MCF 10A (cell line): ENCODE measurements around the gene GRIK5. TPM values are rescaled to one million over a fixed set of nuclear protein-coding genes. Genes with fewer than 3 reads are reported as not detected.

Experiments
- Bru-seq: library from RNA; stranded (reverse); fragments of 400-500 nt; gene quantifications from one replicate; lab custom pipeline; 2021; lab: Mats Ljungman, UMichigan
- BruChase-seq, 2 experiments: library from RNA; stranded (reverse); fragments of 400-500 nt; gene quantifications; one replicate each; lab custom pipeline; 2021; lab: Mats Ljungman, UMichigan
- BruUV-seq: library from RNA; stranded (reverse); fragments of 400-500 nt; replicated peaks from 2 replicates; lab custom pipeline; 2021; lab: Mats Ljungman, UMichigan
- CTCF ChIA-PET: fragments of 300-600 bp; sonication (Branson Sonifier 250); formaldehyde crosslinking; extraction: SDS; loops from one replicate; lab custom pipeline; 2021; ENCODE audit warnings: antibody characterized with exemption, inconsistent platforms; lab: Yijun Ruan, JAX
- POLR2A ChIA-PET: fragments of 300-600, 350-650 bp; sonication (Branson Sonifier 250); formaldehyde crosslinking; extraction: SDS; loops from one replicate; lab custom pipeline; 2020; ENCODE audit warnings: antibody characterized with exemption, inconsistent platforms; lab: Yijun Ruan, JAX
- DNase-seq: peaks from one replicate; pipeline ENCODE4 v3.0.0-alpha.2; 2018; ENCODE audit not compliant: unreplicated experiment
- H3K27ac Mint-ChIP-seq: one replicate; pipeline ENCODE4 v1.8.0; 2022; ENCODE audit warnings: mild to moderate bottlenecking, low read depth, mixed read lengths; ENCODE audit not compliant: unreplicated experiment
- H3K27me3 Mint-ChIP-seq: one replicate; pipeline ENCODE4 v1.8.0; 2022; ENCODE audit warnings: mixed read lengths; ENCODE audit not compliant: insufficient read depth, unreplicated experiment
- H3K36me3 Mint-ChIP-seq: one replicate; pipeline ENCODE4 v1.8.0; 2022; ENCODE audit warnings: mild to moderate bottlenecking, moderate library complexity, mixed read lengths; ENCODE audit not compliant: insufficient read depth, unreplicated experiment
- H3K4me1 Mint-ChIP-seq: one replicate; pipeline ENCODE4 v1.8.0; 2022; ENCODE audit warnings: mixed read lengths; ENCODE audit not compliant: insufficient read depth, unreplicated experiment
- H3K4me3 Mint-ChIP-seq: one replicate; pipeline ENCODE4 v1.8.0; 2022; ENCODE audit warnings: mild to moderate bottlenecking, moderate library complexity, mixed read lengths; ENCODE audit not compliant: unreplicated experiment
- H3K9me3 Mint-ChIP-seq: one replicate; pipeline ENCODE4 v1.8.0; 2022; ENCODE audit warnings: mixed read lengths; ENCODE audit not compliant: unreplicated experiment
- CTCF ChIP-seq: fragments of 200-600 bp; IDR thresholded peaks from one replicate; pipeline ENCODE4 v1.8.0; 2022; ENCODE audit warnings: antibody characterized with exemption, mild to moderate bottlenecking; ENCODE audit not compliant: unreplicated experiment
- intact Hi-C: fragments of 100-400 bp; cut with micrococcal nuclease; formaldehyde crosslinking; loops from 2 replicates; pipeline ENCODE4 v1.14.1; 2022
- long read RNA-seq: library from polyadenylated mRNA; stranded (forward); transcript quantifications from one replicate; pipeline ENCODE4 v2.0.0, GENCODE V29; 2022
- total RNA-seq: library from RNA; stranded (reverse); gene quantifications from 2 replicates; pipeline ENCODE4 v1.2.3, GENCODE V29; 2022

The GRIK5 gene, protein sequence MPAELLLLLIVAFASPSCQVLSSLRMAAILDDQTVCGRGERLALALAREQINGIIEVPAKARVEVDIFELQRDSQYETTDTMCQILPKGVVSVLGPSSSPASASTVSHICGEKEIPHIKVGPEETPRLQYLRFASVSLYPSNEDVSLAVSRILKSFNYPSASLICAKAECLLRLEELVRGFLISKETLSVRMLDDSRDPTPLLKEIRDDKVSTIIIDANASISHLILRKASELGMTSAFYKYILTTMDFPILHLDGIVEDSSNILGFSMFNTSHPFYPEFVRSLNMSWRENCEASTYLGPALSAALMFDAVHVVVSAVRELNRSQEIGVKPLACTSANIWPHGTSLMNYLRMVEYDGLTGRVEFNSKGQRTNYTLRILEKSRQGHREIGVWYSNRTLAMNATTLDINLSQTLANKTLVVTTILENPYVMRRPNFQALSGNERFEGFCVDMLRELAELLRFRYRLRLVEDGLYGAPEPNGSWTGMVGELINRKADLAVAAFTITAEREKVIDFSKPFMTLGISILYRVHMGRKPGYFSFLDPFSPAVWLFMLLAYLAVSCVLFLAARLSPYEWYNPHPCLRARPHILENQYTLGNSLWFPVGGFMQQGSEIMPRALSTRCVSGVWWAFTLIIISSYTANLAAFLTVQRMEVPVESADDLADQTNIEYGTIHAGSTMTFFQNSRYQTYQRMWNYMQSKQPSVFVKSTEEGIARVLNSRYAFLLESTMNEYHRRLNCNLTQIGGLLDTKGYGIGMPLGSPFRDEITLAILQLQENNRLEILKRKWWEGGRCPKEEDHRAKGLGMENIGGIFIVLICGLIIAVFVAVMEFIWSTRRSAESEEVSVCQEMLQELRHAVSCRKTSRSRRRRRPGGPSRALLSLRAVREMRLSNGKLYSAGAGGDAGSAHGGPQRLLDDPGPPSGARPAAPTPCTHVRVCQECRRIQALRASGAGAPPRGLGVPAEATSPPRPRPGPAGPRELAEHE
- total RNA-seq (1.6 and 1.8 TPM in 2 replicates), Bru-seq, nascent RNA (percentile 23 among the genes with signal in this experiment), BruChase-seq, experiment 1, labeled RNA remaining after a 6-hour chase (percentile 27 among the genes with signal in this experiment), BruChase-seq, experiment 2, labeled RNA remaining after a 2-hour chase (percentile 25 among the genes with signal in this experiment)
- long read RNA-seq = 0 reads

DNA sequence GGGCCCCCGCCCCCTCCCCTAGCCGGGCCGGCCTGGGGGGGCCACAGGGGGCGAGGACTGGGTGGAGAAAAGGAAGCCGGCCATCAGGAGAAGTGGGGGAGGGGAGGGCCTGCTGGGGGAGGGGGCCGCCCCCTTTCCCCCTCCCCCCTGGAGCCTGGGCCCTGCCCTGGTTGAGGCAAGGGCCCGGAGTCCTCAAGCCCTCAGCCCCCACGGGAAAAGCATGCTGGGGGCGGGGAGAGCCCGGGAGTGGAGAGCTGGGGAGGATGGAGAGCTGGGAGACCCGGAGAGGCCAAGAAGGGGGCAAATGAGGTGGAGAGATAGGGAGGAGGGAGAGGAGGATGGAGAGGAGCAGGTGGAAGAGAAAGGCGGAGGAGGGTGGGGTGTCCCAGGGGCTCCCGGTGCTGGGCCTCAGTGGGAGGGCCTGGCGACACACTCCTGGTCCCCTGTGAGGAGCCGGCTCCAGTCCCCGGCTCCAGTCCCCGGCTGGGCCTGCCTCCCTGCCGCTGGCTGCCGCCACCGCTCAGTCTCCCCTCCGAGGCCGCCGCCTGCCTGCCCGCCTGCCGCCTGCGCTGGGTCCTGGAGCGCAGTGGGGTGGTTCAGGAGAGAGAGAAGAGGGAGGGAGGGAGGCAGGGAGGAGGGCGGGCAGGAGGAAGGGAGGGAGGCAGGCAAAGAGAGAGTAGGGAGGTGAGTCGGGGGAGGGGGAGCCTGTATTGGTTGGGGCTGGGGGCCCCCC, at the start of gene GRIK5:
GRIK5 (minus strand) TSS at position 588 of the 733 bp plus-strand sequence. CDS start 4,436 bp downstream, outside the sequence.
- no peaks in the 10 kb centered on the region for H3K27me3 Mint-ChIP-seq
- no peaks in the 10 kb centered on the region for H3K4me1 Mint-ChIP-seq
- no peak for TF ChIP-seq CTCF
- H3K36me3 Mint-ChIP-seq = peaks cover 6% of the 10 kb centered on the region
- H3K4me3 Mint-ChIP-seq = no peak within 1 kb of the TSS
- ChIA-PET POLR2A (no interaction called here), CTCF (interaction anchor here (0.6 kb wide), 1 partner anchor 328 kb away, joined by 3 read pairs; no protein-coding TSS in a partner anchor)
- no peak within 1 kb of the TSS for H3K27ac Mint-ChIP-seq
- no peak for DNase-seq
- BruUV-seq = no TSS peak
- H3K9me3 Mint-ChIP-seq = no peaks in the 10 kb centered on the region
- intact Hi-C loops = no loop called here

DNA sequence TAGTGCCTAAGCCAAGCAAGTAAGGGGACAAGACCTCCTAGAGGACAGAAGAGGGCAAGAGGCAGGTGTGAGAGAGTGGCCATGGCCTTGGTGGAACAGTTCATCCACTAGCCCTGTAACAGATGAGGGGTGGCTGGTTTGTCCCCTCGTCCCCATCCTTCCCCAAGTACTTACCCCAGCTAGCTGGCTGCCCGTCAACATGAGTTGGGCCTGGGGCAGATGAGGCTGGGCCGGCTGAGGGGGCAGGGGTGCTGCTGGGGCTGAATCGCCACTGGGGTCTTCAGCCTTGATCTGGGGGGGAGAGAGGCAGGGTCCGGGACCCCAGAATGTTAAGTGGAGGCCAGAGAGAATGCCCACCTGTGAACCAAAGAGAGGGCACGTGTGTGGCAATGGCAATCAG, 47.1 kb upstream of the GRIK5 start:
- ChIA-PET POLR2A (no interaction called here), CTCF (interaction anchor here (0.6 to 2.0 kb wide), 2 partner anchors 9 to 166 kb away, joined by 3 to 14 read pairs; no protein-coding TSS in a partner anchor)
- no peak for TF ChIP-seq CTCF
- no peak overlapping the region for H3K4me3 Mint-ChIP-seq
- peaks cover 27% of the 10 kb centered on the region for H3K4me1 Mint-ChIP-seq
- intact Hi-C loops = no loop called here
- no peaks in the 10 kb centered on the region for H3K27me3 Mint-ChIP-seq
- no TSS peak for BruUV-seq
- no peaks in the 10 kb centered on the region for H3K36me3 Mint-ChIP-seq
- H3K27ac Mint-ChIP-seq = no peak overlapping the region
- no peaks in the 10 kb centered on the region for H3K9me3 Mint-ChIP-seq
- DNase-seq = no peak

DNA sequence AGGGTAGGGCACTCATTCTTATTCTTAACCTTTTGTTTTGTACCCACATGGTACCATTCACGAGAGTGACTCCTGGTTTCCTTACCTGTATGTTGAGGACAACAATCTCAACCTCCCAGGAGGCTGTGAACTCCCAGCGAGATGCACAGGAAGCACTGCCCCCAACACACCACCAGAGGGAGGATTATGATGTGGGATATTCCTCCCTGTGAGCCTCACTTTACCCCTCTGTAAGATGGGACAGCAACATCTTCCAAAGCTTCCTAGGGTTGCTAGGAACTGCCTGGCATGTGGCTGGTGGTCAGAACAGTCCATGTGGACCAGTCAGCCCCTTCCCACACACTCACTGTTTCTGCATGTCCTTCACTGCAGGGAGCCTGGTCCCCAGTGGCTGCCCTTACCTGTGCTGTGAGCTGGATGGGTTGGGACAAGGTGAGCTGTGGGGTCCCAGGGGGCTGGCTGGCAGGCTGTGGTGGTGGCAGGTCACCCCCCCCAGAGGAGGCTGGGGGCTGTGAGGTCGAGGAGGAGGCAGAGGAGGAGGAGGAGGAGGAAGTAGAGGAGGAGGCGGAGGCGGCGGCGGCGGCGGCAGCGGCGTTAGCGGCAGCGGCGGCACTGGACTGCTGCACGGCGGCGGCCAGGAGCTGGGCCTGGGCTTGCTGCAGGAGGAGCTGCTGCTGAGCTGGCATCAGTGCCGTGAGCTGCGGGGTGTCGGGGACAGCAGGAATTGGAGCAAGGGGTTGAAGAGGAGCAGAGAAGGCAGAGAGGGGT, 46.5 kb upstream of the GRIK5 start:
- ChIA-PET POLR2A (interaction anchor here (0.5 kb wide), 1 partner anchor 124 kb away, joined by 3 read pairs; no protein-coding TSS in a partner anchor), CTCF (interaction anchor here (1.2 to 2.0 kb wide), 2 partner anchors 8 to 9 kb away, joined by 7 to 14 read pairs; no protein-coding TSS in a partner anchor)
- H3K27ac Mint-ChIP-seq = no peak overlapping the region
- intact Hi-C loops = no loop called here
- H3K27me3 Mint-ChIP-seq = no peaks in the 10 kb centered on the region
- no peak for TF ChIP-seq CTCF
- no TSS peak for BruUV-seq
- H3K4me1 Mint-ChIP-seq = peaks cover 32% of the 10 kb centered on the region
- no peaks in the 10 kb centered on the region for H3K9me3 Mint-ChIP-seq
- no peak for DNase-seq
- H3K4me3 Mint-ChIP-seq = no peak overlapping the region
- no peaks in the 10 kb centered on the region for H3K36me3 Mint-ChIP-seq
